GM12891 (cell line): Measurements from ENCODE around the gene MRPL33.

Experiments used
- POLR2A ChIP-seq: IDR thresholded peaks from 2 replicates; pipeline ENCODE4 v1.6.1; 2011; ENCODE audit warnings: low read depth, low read length, control low read depth
- TAF1 ChIP-seq: IDR thresholded peaks from 2 replicates; pipeline ENCODE4 v1.6.1; 2011; ENCODE audit warnings: low read depth, low read length, control low read depth

GRCh38 chr2:27798948-27799645 lies 27.6 kb downstream of the MRPL33 start:
- TF ChIP-seq POLR2A (no peak), TAF1 (no peak)
